K562 (cell line): Measurements from ENCODE around the gene ROM1. TPM values are rescaled to one million over a fixed set of nuclear protein-coding genes. Genes with fewer than 3 reads are reported as not detected.

Source experiments
- ATF7 ChIP-seq: fragments of 450-650 bp; IDR thresholded peaks from 2 replicates; pipeline ENCODE4 v1.7.1; 2014; ENCODE audit warnings: mild to moderate bottlenecking, moderate library complexity
- E2F3 ChIP-seq: fragments of 250-450 bp; sonication (Bioruptor Pico); IDR thresholded peaks from 2 replicates; pipeline ENCODE4 v1.4.0; 2020; ENCODE audit warnings: mild to moderate bottlenecking
- ELF2 ChIP-seq: fragments of 250-450 bp; sonication (Bioruptor Pico); IDR thresholded peaks from 2 replicates; pipeline ENCODE4 v1.5.0; 2021; ENCODE audit warnings: mild to moderate bottlenecking
- GABPA ChIP-seq: fragments of 200-800 bp; sonication (Bioruptor generic); conservative IDR thresholded peaks from 2 replicates; pipeline ENCODE4 v1.6.1; 2016; ENCODE audit warnings: low read depth, missing genetic modification characterization, missing compliant biosample characterization
- LEF1 ChIP-seq: fragments of 450-650 bp; IDR thresholded peaks from 2 replicates; pipeline ENCODE4 v1.6.1; 2016; ENCODE audit warnings: mild to moderate bottlenecking
- NCOA6 ChIP-seq: fragments of 450-650 bp; IDR thresholded peaks from 2 replicates; pipeline ENCODE4 v1.6.1; 2017; ENCODE audit warnings: mild to moderate bottlenecking
- RBFOX2 ChIP-seq: fragments of 200-400 bp; formaldehyde crosslinking; IDR thresholded peaks from 2 replicates; pipeline ENCODE4 v1.6.1; 2017; ENCODE audit warnings: low read depth, mild to moderate bottlenecking, low read length, moderate library complexity
- SAFB ChIP-seq: fragments of 200-400 bp; formaldehyde crosslinking; IDR thresholded peaks from 2 replicates; pipeline ENCODE4 v1.6.1; 2017; ENCODE audit warnings: low read depth, low read length, borderline replicate concordance
- SUPT5H ChIP-seq: fragments of 450-650 bp; IDR thresholded peaks from 2 replicates; pipeline ENCODE4 v1.6.1; 2016
- TCF3 ChIP-seq: sonication (generic); formaldehyde crosslinking; IDR thresholded peaks from 2 replicates; pipeline ENCODE4 v1.4.0; 2020; ENCODE audit warnings: mild to moderate bottlenecking, missing genetic modification reagents
- ZBTB8A ChIP-seq: fragments of 450-650 bp; IDR thresholded peaks from 2 replicates; pipeline ENCODE4 v1.6.1; 2018; ENCODE audit warnings: mild to moderate bottlenecking, moderate library complexity; ENCODE audit not compliant: partially characterized antibody
- ZNF263 ChIP-seq: sonication (generic); formaldehyde crosslinking; IDR thresholded peaks from 2 replicates; pipeline ENCODE4 v1.8.0; 2022; ENCODE audit warnings: mild to moderate bottlenecking, missing genetic modification reagents, borderline replicate concordance
- ZNF347 ChIP-seq: fragments of 450-650 bp; formaldehyde crosslinking; IDR thresholded peaks from 2 replicates; pipeline ENCODE4 v1.4.0; 2020; ENCODE audit warnings: low read depth, mild to moderate bottlenecking, moderate library complexity
- ZNF436 ChIP-seq: fragments of 250-450, 450-650 bp; sonication (Bioruptor Pico); formaldehyde crosslinking; IDR thresholded peaks from 2 replicates; pipeline ENCODE4 v1.7.0; 2020; ENCODE audit warnings: mild to moderate bottlenecking
- ZNF444 ChIP-seq: fragments of 250-450 bp; sonication (Bioruptor Pico); IDR thresholded peaks from 2 replicates; pipeline ENCODE4 v1.4.0; 2020; ENCODE audit warnings: mild to moderate bottlenecking, moderate library complexity
- polyA plus RNA-seq, 8 experiments: library from polyadenylated mRNA; depleted of rRNA in 4 of 8; stranded (reverse) in 5 of 8; unstranded in 3 of 8; fragments of >200 nt; fragmentation: Nextera tagmentation in 2 of 8; fragmentation: Illumina TruSeq in 1 of 8; extraction: Ambion mirVana in 2 of 8; extraction: Trizol in 1 of 8; gene quantifications; 2 replicates each; pipeline versions ENCODE4 v1.2.1 to v1.2.3, GENCODE V29; 2011 to 2014; ENCODE audit warnings: inconsistent platforms in 1 of 8, missing spikeins in 1 of 8
- total RNA-seq, 7 experiments: library from RNA; depleted of rRNA in 6 of 7; stranded (reverse); fragments of >200 nt in 6 of 7; fragmentation: Illumina TruSeq in 2 of 7; extraction: Trizol in 2 of 7; gene quantifications; 2 replicates each; pipeline versions ENCODE4 v1.2.1 to v1.2.3, GENCODE V29; 2011 to 2021; ENCODE audit warnings: low replicate concordance in 1 of 7
- TF ChIP-seq, protein P1 (sequence below): fragments of 200-600 bp; sonication (generic); IDR thresholded peaks from one replicate; pipeline ENCODE4 v1.6.1; 2012; ENCODE audit warnings: mild to moderate bottlenecking, low read depth, low read length, inconsistent platforms
- TF ChIP-seq, protein P2 (sequence below): fragments of 450-650 bp; IDR thresholded peaks from 2 replicates; pipeline ENCODE4 v1.6.1; 2016; ENCODE audit warnings: low read depth, mild to moderate bottlenecking, moderate library complexity

Gene ROM1
- total and polyA plus RNA-seq, 9 of the 15 experiments (the other 6 are each of a cell fraction or from before 2014, with no cell fraction given) = 0.75 to 4.0 (median 2.6) TPM

DNA sequence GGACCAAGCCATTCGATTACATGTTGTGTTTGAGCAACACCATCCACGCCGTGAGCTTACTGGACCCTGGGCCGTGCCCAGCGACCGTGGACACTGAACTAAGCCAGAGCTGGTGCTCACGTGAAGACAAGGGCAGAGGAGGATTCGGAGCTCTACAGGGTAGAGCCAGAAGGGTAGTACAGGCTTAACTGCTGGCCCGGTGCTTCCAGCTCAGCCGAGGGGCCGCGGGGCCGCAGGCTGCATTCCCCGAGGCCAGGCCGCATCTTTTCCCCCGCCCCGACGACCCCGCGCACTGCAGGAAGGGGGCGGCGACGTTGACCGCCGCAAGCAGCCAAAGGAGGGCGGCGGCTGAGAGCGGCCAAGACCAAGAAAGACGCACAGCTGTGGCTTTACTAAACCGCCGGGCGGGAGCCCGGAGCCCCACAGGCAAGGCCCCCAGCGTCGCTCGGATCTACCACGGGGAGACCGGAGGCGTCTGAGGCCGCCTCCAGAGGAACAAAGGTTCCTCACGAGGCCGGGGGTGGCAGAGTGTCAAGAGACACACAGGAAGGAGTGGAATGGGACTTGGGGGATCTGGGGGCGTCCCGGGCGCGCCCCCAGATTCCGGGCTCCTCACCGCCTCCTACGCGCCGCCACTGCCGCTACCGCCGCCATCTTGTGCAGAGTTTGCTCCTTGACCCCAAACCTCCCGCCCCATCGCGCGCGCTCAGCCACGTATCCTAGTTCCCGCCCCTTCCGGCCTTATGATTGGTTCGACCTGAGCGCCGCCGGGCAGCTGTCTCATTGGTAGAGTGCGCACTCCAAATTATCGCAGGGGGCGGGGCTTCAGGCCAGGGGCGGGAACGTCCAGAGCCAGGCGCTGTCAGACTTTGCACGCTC lies 33.1 kb downstream of the ROM1 start, which contains the start of gene GANAB (continued):
- TF ChIP-seq, protein P1, sequence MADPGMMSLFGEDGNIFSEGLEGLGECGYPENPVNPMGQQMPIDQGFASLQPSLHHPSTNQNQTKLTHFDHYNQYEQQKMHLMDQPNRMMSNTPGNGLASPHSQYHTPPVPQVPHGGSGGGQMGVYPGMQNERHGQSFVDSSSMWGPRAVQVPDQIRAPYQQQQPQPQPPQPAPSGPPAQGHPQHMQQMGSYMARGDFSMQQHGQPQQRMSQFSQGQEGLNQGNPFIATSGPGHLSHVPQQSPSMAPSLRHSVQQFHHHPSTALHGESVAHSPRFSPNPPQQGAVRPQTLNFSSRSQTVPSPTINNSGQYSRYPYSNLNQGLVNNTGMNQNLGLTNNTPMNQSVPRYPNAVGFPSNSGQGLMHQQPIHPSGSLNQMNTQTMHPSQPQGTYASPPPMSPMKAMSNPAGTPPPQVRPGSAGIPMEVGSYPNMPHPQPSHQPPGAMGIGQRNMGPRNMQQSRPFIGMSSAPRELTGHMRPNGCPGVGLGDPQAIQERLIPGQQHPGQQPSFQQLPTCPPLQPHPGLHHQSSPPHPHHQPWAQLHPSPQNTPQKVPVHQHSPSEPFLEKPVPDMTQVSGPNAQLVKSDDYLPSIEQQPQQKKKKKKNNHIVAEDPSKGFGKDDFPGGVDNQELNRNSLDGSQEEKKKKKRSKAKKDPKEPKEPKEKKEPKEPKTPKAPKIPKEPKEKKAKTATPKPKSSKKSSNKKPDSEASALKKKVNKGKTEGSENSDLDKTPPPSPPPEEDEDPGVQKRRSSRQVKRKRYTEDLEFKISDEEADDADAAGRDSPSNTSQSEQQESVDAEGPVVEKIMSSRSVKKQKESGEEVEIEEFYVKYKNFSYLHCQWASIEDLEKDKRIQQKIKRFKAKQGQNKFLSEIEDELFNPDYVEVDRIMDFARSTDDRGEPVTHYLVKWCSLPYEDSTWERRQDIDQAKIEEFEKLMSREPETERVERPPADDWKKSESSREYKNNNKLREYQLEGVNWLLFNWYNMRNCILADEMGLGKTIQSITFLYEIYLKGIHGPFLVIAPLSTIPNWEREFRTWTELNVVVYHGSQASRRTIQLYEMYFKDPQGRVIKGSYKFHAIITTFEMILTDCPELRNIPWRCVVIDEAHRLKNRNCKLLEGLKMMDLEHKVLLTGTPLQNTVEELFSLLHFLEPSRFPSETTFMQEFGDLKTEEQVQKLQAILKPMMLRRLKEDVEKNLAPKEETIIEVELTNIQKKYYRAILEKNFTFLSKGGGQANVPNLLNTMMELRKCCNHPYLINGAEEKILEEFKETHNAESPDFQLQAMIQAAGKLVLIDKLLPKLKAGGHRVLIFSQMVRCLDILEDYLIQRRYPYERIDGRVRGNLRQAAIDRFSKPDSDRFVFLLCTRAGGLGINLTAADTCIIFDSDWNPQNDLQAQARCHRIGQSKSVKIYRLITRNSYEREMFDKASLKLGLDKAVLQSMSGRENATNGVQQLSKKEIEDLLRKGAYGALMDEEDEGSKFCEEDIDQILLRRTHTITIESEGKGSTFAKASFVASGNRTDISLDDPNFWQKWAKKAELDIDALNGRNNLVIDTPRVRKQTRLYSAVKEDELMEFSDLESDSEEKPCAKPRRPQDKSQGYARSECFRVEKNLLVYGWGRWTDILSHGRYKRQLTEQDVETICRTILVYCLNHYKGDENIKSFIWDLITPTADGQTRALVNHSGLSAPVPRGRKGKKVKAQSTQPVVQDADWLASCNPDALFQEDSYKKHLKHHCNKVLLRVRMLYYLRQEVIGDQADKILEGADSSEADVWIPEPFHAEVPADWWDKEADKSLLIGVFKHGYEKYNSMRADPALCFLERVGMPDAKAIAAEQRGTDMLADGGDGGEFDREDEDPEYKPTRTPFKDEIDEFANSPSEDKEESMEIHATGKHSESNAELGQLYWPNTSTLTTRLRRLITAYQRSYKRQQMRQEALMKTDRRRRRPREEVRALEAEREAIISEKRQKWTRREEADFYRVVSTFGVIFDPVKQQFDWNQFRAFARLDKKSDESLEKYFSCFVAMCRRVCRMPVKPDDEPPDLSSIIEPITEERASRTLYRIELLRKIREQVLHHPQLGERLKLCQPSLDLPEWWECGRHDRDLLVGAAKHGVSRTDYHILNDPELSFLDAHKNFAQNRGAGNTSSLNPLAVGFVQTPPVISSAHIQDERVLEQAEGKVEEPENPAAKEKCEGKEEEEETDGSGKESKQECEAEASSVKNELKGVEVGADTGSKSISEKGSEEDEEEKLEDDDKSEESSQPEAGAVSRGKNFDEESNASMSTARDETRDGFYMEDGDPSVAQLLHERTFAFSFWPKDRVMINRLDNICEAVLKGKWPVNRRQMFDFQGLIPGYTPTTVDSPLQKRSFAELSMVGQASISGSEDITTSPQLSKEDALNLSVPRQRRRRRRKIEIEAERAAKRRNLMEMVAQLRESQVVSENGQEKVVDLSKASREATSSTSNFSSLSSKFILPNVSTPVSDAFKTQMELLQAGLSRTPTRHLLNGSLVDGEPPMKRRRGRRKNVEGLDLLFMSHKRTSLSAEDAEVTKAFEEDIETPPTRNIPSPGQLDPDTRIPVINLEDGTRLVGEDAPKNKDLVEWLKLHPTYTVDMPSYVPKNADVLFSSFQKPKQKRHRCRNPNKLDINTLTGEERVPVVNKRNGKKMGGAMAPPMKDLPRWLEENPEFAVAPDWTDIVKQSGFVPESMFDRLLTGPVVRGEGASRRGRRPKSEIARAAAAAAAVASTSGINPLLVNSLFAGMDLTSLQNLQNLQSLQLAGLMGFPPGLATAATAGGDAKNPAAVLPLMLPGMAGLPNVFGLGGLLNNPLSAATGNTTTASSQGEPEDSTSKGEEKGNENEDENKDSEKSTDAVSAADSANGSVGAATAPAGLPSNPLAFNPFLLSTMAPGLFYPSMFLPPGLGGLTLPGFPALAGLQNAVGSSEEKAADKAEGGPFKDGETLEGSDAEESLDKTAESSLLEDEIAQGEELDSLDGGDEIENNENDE = no peak
- TF ChIP-seq ELF2 (CRISPR knock-in tag) = 0 out of 2 replicates have a peak, but pooled peaks have one; percentile 48
- TF ChIP-seq ZNF436 (CRISPR knock-in tag) = no peak
- peak; percentile 97 for TF ChIP-seq RBFOX2
- TF ChIP-seq LEF1 = no peak
- TF ChIP-seq, protein P2, sequence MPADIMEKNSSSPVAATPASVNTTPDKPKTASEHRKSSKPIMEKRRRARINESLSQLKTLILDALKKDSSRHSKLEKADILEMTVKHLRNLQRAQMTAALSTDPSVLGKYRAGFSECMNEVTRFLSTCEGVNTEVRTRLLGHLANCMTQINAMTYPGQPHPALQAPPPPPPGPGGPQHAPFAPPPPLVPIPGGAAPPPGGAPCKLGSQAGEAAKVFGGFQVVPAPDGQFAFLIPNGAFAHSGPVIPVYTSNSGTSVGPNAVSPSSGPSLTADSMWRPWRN = no peak
- peak; percentile 88 for TF ChIP-seq GABPA (tag)
- no peak for TF ChIP-seq ZNF444 (CRISPR knock-in tag)
- TF ChIP-seq NCOA6 = no peak
- no peak for TF ChIP-seq SAFB
- TF ChIP-seq SUPT5H = peak; percentile 93
- TF ChIP-seq ZNF263 (CRISPR knock-in tag) = 0 out of 2 replicates have a peak, but pooled peaks have one; percentile 15
- TF ChIP-seq E2F3 (CRISPR knock-in tag) = peak; percentile 65; the same call in 1 of the 2 replicates
- TF ChIP-seq ZNF347 (CRISPR knock-in tag) = no peak
- TF ChIP-seq ZBTB8A = no peak
- peak; percentile 68; the same call in 1 of the 2 replicates for TF ChIP-seq ATF7
- peak; percentile 20; the same call in 1 of the 2 replicates for TF ChIP-seq TCF3
